ENCODE data around the gene VAV3.

VAV3 gene

GRCh38 chr1:107535091-107535490 lies 429.9 kb downstream of the VAV3 start:
- Histone ChIP-seq H3K9me3 (ENCODE audit: control insufficient read depth, low read length) (no peaks in the 10 kb centered on the region), H3K27me3 (replicated peaks; ENCODE audit: control insufficient read depth, insufficient read depth, low read length, poor library complexity, severe bottlenecking) (no peaks in the 10 kb centered on the region), H3K4me1 (ENCODE audit: control insufficient read depth, insufficient read depth, low read length, poor library complexity, severe bottlenecking) (no peaks in the 10 kb centered on the region), H3K36me3 (ENCODE audit: control insufficient read depth, insufficient read depth, low read length) (no peaks in the 10 kb centered on the region), H3K4me3 (ENCODE audit: insufficient read depth, low read depth, low read length, poor library complexity, severe bottlenecking) (no peak overlapping the region), H3K27ac (ENCODE audit: insufficient read depth, low read length, poor library complexity, severe bottlenecking) (no peak overlapping the region)
- DNase-seq = no peak

- no peaks in the 10 kb centered on the region for H3K27me3 ChIP-seq (replicated peaks; ENCODE audit: control insufficient read depth, insufficient read depth, low read length, poor library complexity, severe bottlenecking)
- H3K4me3 ChIP-seq (ENCODE audit: insufficient read depth, low read depth, low read length, poor library complexity, severe bottlenecking) = no peak overlapping the region
- DNase-seq = no peak
- H3K36me3 ChIP-seq (ENCODE audit: control insufficient read depth, insufficient read depth, low read length) = no peaks in the 10 kb centered on the region
- no peaks in the 10 kb centered on the region for H3K9me3 ChIP-seq (ENCODE audit: control insufficient read depth, low read length)
- no peak overlapping the region for H3K27ac ChIP-seq (ENCODE audit: insufficient read depth, low read length, poor library complexity, severe bottlenecking)
- H3K4me1 ChIP-seq (ENCODE audit: control insufficient read depth, insufficient read depth, low read length, poor library complexity, severe bottlenecking) = no peaks in the 10 kb centered on the region
Observed at GRCh38 chr1:107534632-107535031, 430.3 kb downstream of the VAV3 start.

GRCh38 chr1:107533436-107533835 lies 431.5 kb downstream of the VAV3 start:
- Histone ChIP-seq H3K9me3 (ENCODE audit: control insufficient read depth, low read length) (no peaks in the 10 kb centered on the region), H3K36me3 (ENCODE audit: control insufficient read depth, insufficient read depth, low read length) (no peaks in the 10 kb centered on the region), H3K4me3 (ENCODE audit: insufficient read depth, low read depth, low read length, poor library complexity, severe bottlenecking) (no peak overlapping the region), H3K27me3 (replicated peaks; ENCODE audit: control insufficient read depth, insufficient read depth, low read length, poor library complexity, severe bottlenecking) (no peaks in the 10 kb centered on the region), H3K4me1 (ENCODE audit: control insufficient read depth, insufficient read depth, low read length, poor library complexity, severe bottlenecking) (no peaks in the 10 kb centered on the region), H3K27ac (ENCODE audit: insufficient read depth, low read length, poor library complexity, severe bottlenecking) (no peak overlapping the region)
- DNase-seq = no peak

- no peaks in the 10 kb centered on the region for H3K36me3 ChIP-seq (ENCODE audit: control insufficient read depth, insufficient read depth, low read length)
- no peak for DNase-seq
- H3K4me1 ChIP-seq (ENCODE audit: control insufficient read depth, insufficient read depth, low read length, poor library complexity, severe bottlenecking) = no peaks in the 10 kb centered on the region
- no peak overlapping the region for H3K27ac ChIP-seq (ENCODE audit: insufficient read depth, low read length, poor library complexity, severe bottlenecking)
- H3K9me3 ChIP-seq (ENCODE audit: control insufficient read depth, low read length) = no peaks in the 10 kb centered on the region
- H3K4me3 ChIP-seq (ENCODE audit: insufficient read depth, low read depth, low read length, poor library complexity, severe bottlenecking) = no peak overlapping the region
- no peaks in the 10 kb centered on the region for H3K27me3 ChIP-seq (replicated peaks; ENCODE audit: control insufficient read depth, insufficient read depth, low read length, poor library complexity, severe bottlenecking)
Observed at GRCh38 chr1:107532318-107532717, 432.7 kb downstream of the VAV3 start.

GRCh38 chr1:107531065-107531908 lies 433.7 kb downstream of the VAV3 start:
- no peak for DNase-seq
- H3K27ac ChIP-seq (ENCODE audit: insufficient read depth, low read length, poor library complexity, severe bottlenecking) = no peak overlapping the region

GRCh38 chr1:107530543-107530942 lies 434.4 kb downstream of the VAV3 start:
- Histone ChIP-seq H3K27ac (ENCODE audit: insufficient read depth, low read length, poor library complexity, severe bottlenecking) (no peak overlapping the region), H3K27me3 (replicated peaks; ENCODE audit: control insufficient read depth, insufficient read depth, low read length, poor library complexity, severe bottlenecking) (no peaks in the 10 kb centered on the region), H3K4me3 (ENCODE audit: insufficient read depth, low read depth, low read length, poor library complexity, severe bottlenecking) (no peak overlapping the region), H3K36me3 (ENCODE audit: control insufficient read depth, insufficient read depth, low read length) (no peaks in the 10 kb centered on the region), H3K9me3 (ENCODE audit: control insufficient read depth, low read length) (no peaks in the 10 kb centered on the region), H3K4me1 (ENCODE audit: control insufficient read depth, insufficient read depth, low read length, poor library complexity, severe bottlenecking) (no peaks in the 10 kb centered on the region)
- no peak for DNase-seq

More at GRCh38 chr1:107531065-107531908, 433.7 kb downstream of the VAV3 start:
- Histone ChIP-seq H3K9me3 (ENCODE audit: control insufficient read depth, low read length) (no peaks in the 10 kb centered on the region), H3K27me3 (replicated peaks; ENCODE audit: control insufficient read depth, insufficient read depth, low read length, poor library complexity, severe bottlenecking) (no peaks in the 10 kb centered on the region), H3K4me1 (ENCODE audit: control insufficient read depth, insufficient read depth, low read length, poor library complexity, severe bottlenecking) (no peaks in the 10 kb centered on the region), H3K36me3 (ENCODE audit: control insufficient read depth, insufficient read depth, low read length) (no peaks in the 10 kb centered on the region), H3K4me3 (ENCODE audit: insufficient read depth, low read depth, low read length, poor library complexity, severe bottlenecking) (no peak overlapping the region)

GRCh38 chr1:107529511-107530149 lies 435.4 kb downstream of the VAV3 start:
- DNase-seq = no peak
- H3K27me3 ChIP-seq (replicated peaks; ENCODE audit: control insufficient read depth, insufficient read depth, low read length, poor library complexity, severe bottlenecking) = no peaks in the 10 kb centered on the region
- H3K9me3 ChIP-seq (ENCODE audit: control insufficient read depth, low read length) = no peaks in the 10 kb centered on the region
- H3K27ac ChIP-seq (ENCODE audit: insufficient read depth, low read length, poor library complexity, severe bottlenecking) = no peak overlapping the region
- H3K36me3 ChIP-seq (ENCODE audit: control insufficient read depth, insufficient read depth, low read length) = no peaks in the 10 kb centered on the region
- no peaks in the 10 kb centered on the region for H3K4me1 ChIP-seq (ENCODE audit: control insufficient read depth, insufficient read depth, low read length, poor library complexity, severe bottlenecking)
- H3K4me3 ChIP-seq (ENCODE audit: insufficient read depth, low read depth, low read length, poor library complexity, severe bottlenecking) = no peak overlapping the region

- H3K4me1 ChIP-seq (ENCODE audit: control insufficient read depth, insufficient read depth, low read length, poor library complexity, severe bottlenecking) = no peaks in the 10 kb centered on the region
- no peak overlapping the region for H3K4me3 ChIP-seq (ENCODE audit: insufficient read depth, low read depth, low read length, poor library complexity, severe bottlenecking)
- no peaks in the 10 kb centered on the region for H3K27me3 ChIP-seq (replicated peaks; ENCODE audit: control insufficient read depth, insufficient read depth, low read length, poor library complexity, severe bottlenecking)
- no peaks in the 10 kb centered on the region for H3K9me3 ChIP-seq (ENCODE audit: control insufficient read depth, low read length)
- no peak for DNase-seq
- no peaks in the 10 kb centered on the region for H3K36me3 ChIP-seq (ENCODE audit: control insufficient read depth, insufficient read depth, low read length)
- no peak overlapping the region for H3K27ac ChIP-seq (ENCODE audit: insufficient read depth, low read length, poor library complexity, severe bottlenecking)
Observed at GRCh38 chr1:107526524-107527198, 438.3 kb downstream of the VAV3 start.

GRCh38 chr1:107525961-107526360 lies 439.0 kb downstream of the VAV3 start:
- Histone ChIP-seq H3K36me3 (ENCODE audit: control insufficient read depth, insufficient read depth, low read length) (no peaks in the 10 kb centered on the region), H3K27ac (ENCODE audit: insufficient read depth, low read length, poor library complexity, severe bottlenecking) (no peak overlapping the region), H3K4me3 (ENCODE audit: insufficient read depth, low read depth, low read length, poor library complexity, severe bottlenecking) (no peak overlapping the region), H3K4me1 (ENCODE audit: control insufficient read depth, insufficient read depth, low read length, poor library complexity, severe bottlenecking) (no peaks in the 10 kb centered on the region), H3K27me3 (replicated peaks; ENCODE audit: control insufficient read depth, insufficient read depth, low read length, poor library complexity, severe bottlenecking) (no peaks in the 10 kb centered on the region), H3K9me3 (ENCODE audit: control insufficient read depth, low read length) (no peaks in the 10 kb centered on the region)
- DNase-seq = no peak

GRCh38 chr1:107525145-107525544 lies 439.8 kb downstream of the VAV3 start:
- Histone ChIP-seq H3K27ac (ENCODE audit: insufficient read depth, low read length, poor library complexity, severe bottlenecking) (no peak overlapping the region), H3K4me3 (ENCODE audit: insufficient read depth, low read depth, low read length, poor library complexity, severe bottlenecking) (no peak overlapping the region), H3K9me3 (ENCODE audit: control insufficient read depth, low read length) (no peaks in the 10 kb centered on the region)

More at GRCh38 chr1:107525145-107525544, 439.8 kb downstream of the VAV3 start:
- H3K36me3 ChIP-seq (ENCODE audit: control insufficient read depth, insufficient read depth, low read length) = no peaks in the 10 kb centered on the region
- H3K27me3 ChIP-seq (replicated peaks; ENCODE audit: control insufficient read depth, insufficient read depth, low read length, poor library complexity, severe bottlenecking) = no peaks in the 10 kb centered on the region
- H3K4me1 ChIP-seq (ENCODE audit: control insufficient read depth, insufficient read depth, low read length, poor library complexity, severe bottlenecking) = no peaks in the 10 kb centered on the region
- no peak for DNase-seq
